HS-5 (cell line): Measurements from ENCODE around the gene WDR45B.

ENCODE experiments used
- DNase-seq: peaks from one replicate; pipeline ENCODE4 v3.0.0-alpha.2; 2012; ENCODE audit warnings: low read depth

WDR45B gene

GRCh38 chr17:82629748-82630147 is 18.5 kb downstream of the WDR45B start:
- DNase-seq, result no peak

- DNase-seq, result no peak
These were observed 20.8 kb downstream of the WDR45B start for GRCh38 chr17:82627405-82627804.

- no peak for DNase-seq
These were observed 24.5 kb downstream of the WDR45B start for GRCh38 chr17:82623707-82624106.

GRCh38 chr17:82619641-82620040 is 28.6 kb downstream of the WDR45B start:
- no peak for DNase-seq

GRCh38 chr17:82619211-82619610 is 29.0 kb downstream of the WDR45B start:
- DNase-seq, result no peak

GRCh38 chr17:82616021-82616711 is 32.1 kb downstream of the WDR45B start:
- no peak for DNase-seq

GRCh38 chr17:82615084-82616020 is 32.9 kb downstream of the WDR45B start:
- DNase-seq, result no peak

- no peak for DNase-seq
These were observed 34.1 kb downstream of the WDR45B start for GRCh38 chr17:82614095-82614631.

GRCh38 chr17:82613283-82614094 is 34.8 kb downstream of the WDR45B start:
- DNase-seq, result no peak

- DNase-seq, result no peak
These were observed 36.8 kb downstream of the WDR45B start for GRCh38 chr17:82611140-82612058.

- DNase-seq, result no peak
These were observed 38.6 kb downstream of the WDR45B start for GRCh38 chr17:82609655-82610054.

GRCh38 chr17:82608816-82609215 is 39.4 kb downstream of the WDR45B start:
- DNase-seq, result no peak

GRCh38 chr17:82605939-82606600 is 42.2 kb downstream of the WDR45B start:
- DNase-seq, result no peak

GRCh38 chr17:82604532-82604931 is 43.7 kb downstream of the WDR45B start:
- DNase-seq, result no peak

- no peak for DNase-seq
These were observed 44.2 kb downstream of the WDR45B start for GRCh38 chr17:82603981-82604448.

- DNase-seq, result no peak
These were observed 45.1 kb downstream of the WDR45B start for GRCh38 chr17:82602986-82603710.

GRCh38 chr17:82602487-82602886 is 45.8 kb downstream of the WDR45B start:
- DNase-seq, result no peak

- DNase-seq, result no peak
These were observed 46.7 kb downstream of the WDR45B start for GRCh38 chr17:82601447-82602000.

- DNase-seq, result no peak
These were observed 47.4 kb downstream of the WDR45B start for GRCh38 chr17:82600731-82601446.
